Prostate gland (tissue), 2 donors: ENCODE results near the gene KIR3DL2.
"Not testable (repeated sequence)": the region's sequence is repeated elsewhere in the genome, so short reads cannot be mapped to it uniquely, and the experiment has no call there.

ENCODE experiments used
- POLR2A ChIP-seq: fragments of 450-650 bp; IDR thresholded peaks from one replicate; pipeline ENCODE4 v1.6.1; 2016; ENCODE audit warnings: antibody characterized with exemption, mild to moderate bottlenecking
- POLR2AphosphoS5 ChIP-seq: sonication (generic); formaldehyde crosslinking; IDR thresholded peaks from one replicate; pipeline ENCODE4 v1.6.1; 2017; ENCODE audit warnings: antibody characterized with exemption
- TF ChIP-seq, protein P1 (sequence below), 4 experiments: fragments of 200-600 bp in 2 of 4; fragments of 450-650 bp in 2 of 4; sonication (generic) in 2 of 4; IDR thresholded peaks; 1 replicate in 3 of 4; 2 replicates in 1 of 4; pipeline ENCODE4 v1.5.1; 2016 to 2019; ENCODE audit warnings: antibody characterized with exemption in 4 of 4, mild to moderate bottlenecking in 2 of 4, moderate library complexity in 2 of 4

DNA sequence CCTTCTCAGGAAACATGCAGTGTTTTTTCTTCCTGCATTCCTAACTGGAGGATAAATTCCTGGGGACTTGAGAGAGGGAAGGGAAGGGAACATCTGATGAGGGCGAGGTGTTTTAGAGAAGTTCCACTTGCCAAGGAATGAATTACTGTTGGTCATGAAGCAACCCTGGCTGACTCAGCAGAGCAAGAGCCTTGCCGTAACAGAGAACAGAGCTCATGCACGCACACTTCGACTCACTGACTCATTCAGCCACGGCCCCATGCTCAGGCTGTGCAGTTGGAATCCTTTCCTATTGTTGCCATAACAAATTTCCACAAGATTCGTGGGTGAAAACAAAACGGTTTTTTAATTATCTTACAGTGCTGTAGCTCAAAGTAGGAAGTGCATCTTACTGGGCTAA lies 24.9 kb upstream of the KIR3DL2 start:
- TF ChIP-seq, protein P1, sequence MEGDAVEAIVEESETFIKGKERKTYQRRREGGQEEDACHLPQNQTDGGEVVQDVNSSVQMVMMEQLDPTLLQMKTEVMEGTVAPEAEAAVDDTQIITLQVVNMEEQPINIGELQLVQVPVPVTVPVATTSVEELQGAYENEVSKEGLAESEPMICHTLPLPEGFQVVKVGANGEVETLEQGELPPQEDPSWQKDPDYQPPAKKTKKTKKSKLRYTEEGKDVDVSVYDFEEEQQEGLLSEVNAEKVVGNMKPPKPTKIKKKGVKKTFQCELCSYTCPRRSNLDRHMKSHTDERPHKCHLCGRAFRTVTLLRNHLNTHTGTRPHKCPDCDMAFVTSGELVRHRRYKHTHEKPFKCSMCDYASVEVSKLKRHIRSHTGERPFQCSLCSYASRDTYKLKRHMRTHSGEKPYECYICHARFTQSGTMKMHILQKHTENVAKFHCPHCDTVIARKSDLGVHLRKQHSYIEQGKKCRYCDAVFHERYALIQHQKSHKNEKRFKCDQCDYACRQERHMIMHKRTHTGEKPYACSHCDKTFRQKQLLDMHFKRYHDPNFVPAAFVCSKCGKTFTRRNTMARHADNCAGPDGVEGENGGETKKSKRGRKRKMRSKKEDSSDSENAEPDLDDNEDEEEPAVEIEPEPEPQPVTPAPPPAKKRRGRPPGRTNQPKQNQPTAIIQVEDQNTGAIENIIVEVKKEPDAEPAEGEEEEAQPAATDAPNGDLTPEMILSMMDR (IDR thresholded peaks at IDR 0.05): not testable (repeated sequence)
- TF ChIP-seq POLR2A, POLR2AphosphoS5: not testable (repeated sequence)
